ENCODE measurements around the gene PLK5. TPM values are rescaled to one million over a fixed set of nuclear protein-coding genes. Genes with fewer than 3 reads are reported as not detected.

The PLK5 gene
- total RNA-seq (2022; extraction: Qiagen RNA extraction) = 0.03 TPM in 1 of 5 replicates, not detected in the others

GRCh38 chr19:1523412-1524286 is at the start of gene PLK5:
Gene PLK5, plus strand, starts transcription at chr19:1524077. Its CDS starts 2,920 bp downstream, at chr19:1526997.

GRCh38 chr19:1478934-1479707 is 44.8 kb upstream of the PLK5 start, which contains the start of gene C19orf25:
Gene C19orf25, minus strand, starts transcription at chr19:1479215. Its CDS starts 312 bp downstream, at chr19:1478903.

GRCh38 chr19:1490311-1491113 is 33.4 kb upstream of the PLK5 start, which contains the start of gene PCSK4:
Gene PCSK4, minus strand, starts transcription at chr19:1490350. Its CDS starts 4 bp downstream, at chr19:1490346.

GRCh38 chr19:1491114-1491848 is 32.6 kb upstream of the PLK5 start, which contains the start of gene REEP6:
Gene REEP6, plus strand, starts transcription at chr19:1491181. Its CDS starts 89 bp downstream, at chr19:1491270.

GRCh38 chr19:1512671-1513498 is 11.0 kb upstream of the PLK5 start, which contains the start of gene ADAMTSL5:
Gene ADAMTSL5, minus strand, starts transcription at chr19:1513019. Its CDS starts 2,076 bp downstream, at chr19:1510943.

GRCh38 chr19:1568320-1569019 is 44.6 kb downstream of the PLK5 start, which contains the start of gene MEX3D:
Gene MEX3D, minus strand, starts transcription at chr19:1568325. Its CDS starts 267 bp downstream, at chr19:1568058.

Other genes with a start within 250 kb of the PLK5 start
- gene FAM174C, start 248.5 kb upstream of the PLK5 start, total RNA-seq (2022; extraction: Qiagen RNA extraction) = 45.2 to 91.9 TPM (median 83.0 TPM) in 5 replicates
- 1.2 to 2.5 TPM (median 2.3 TPM) in 5 replicates for gene EFNA2, start 238.2 kb upstream of the PLK5 start, total RNA-seq (2022; extraction: Qiagen RNA extraction)
- gene NDUFS7, start 140.2 kb upstream of the PLK5 start, total RNA-seq (2022; extraction: Qiagen RNA extraction) = 69.7 to 83.5 TPM (median 81.4 TPM) in 5 replicates
- 26.6 to 46.5 TPM (median 44.9 TPM) in 5 replicates for gene GAMT, start 122.5 kb upstream of the PLK5 start, total RNA-seq (2022; extraction: Qiagen RNA extraction)
- 75.0 to 102 TPM (median 94.7 TPM) in 5 replicates for gene DAZAP1, start 116.5 kb upstream of the PLK5 start, total RNA-seq (2022; extraction: Qiagen RNA extraction)
- 1,460 to 2,135 TPM (median 1,895 TPM) in 5 replicates for gene RPS15, start 85.7 kb upstream of the PLK5 start, total RNA-seq (2022; extraction: Qiagen RNA extraction)
- gene APC2, start 74.0 kb upstream of the PLK5 start, total RNA-seq (2022; extraction: Qiagen RNA extraction) = 1.1 to 2.3 TPM (median 1.8 TPM) in 5 replicates
- 10.6 to 18.4 TPM (median 17.5 TPM) in 5 replicates for gene C19orf25, start 44.9 kb upstream of the PLK5 start, total RNA-seq (2022; extraction: Qiagen RNA extraction)
- 0.62 to 0.86 TPM (median 0.67 TPM) in 5 replicates for gene PCSK4, start 33.7 kb upstream of the PLK5 start, total RNA-seq (2022; extraction: Qiagen RNA extraction)
- gene REEP6, start 32.9 kb upstream of the PLK5 start, total RNA-seq (2022; extraction: Qiagen RNA extraction) = 4.2 to 5.9 TPM (median 5.5 TPM) in 5 replicates
- gene ADAMTSL5, start 11.1 kb upstream of the PLK5 start, total RNA-seq (2022; extraction: Qiagen RNA extraction) = 2.8 to 4.2 TPM (median 3.3 TPM) in 5 replicates
- gene MEX3D, start 44.2 kb downstream of the PLK5 start, total RNA-seq (2022; extraction: Qiagen RNA extraction) = 6.8 to 12.2 TPM (median 11.9 TPM) in 5 replicates
- gene MBD3, start 68.8 kb downstream of the PLK5 start, total RNA-seq (2022; extraction: Qiagen RNA extraction) = 32.0 to 53.1 TPM (median 46.2 TPM) in 5 replicates
- 80.7 to 191 TPM (median 167 TPM) in 5 replicates for gene UQCR11, start 81.4 kb downstream of the PLK5 start, total RNA-seq (2022; extraction: Qiagen RNA extraction)
- 51.1 to 71.0 TPM (median 65.6 TPM) in 5 replicates for gene TCF3, start 128.5 kb downstream of the PLK5 start, total RNA-seq (2022; extraction: Qiagen RNA extraction)
- gene ONECUT3, start 229.4 kb downstream of the PLK5 start, total RNA-seq (2022; extraction: Qiagen RNA extraction) = 0.01 to 0.02 TPM (median 0.02 TPM) in 3 of 5 replicates, not detected in the others